Uterus (tissue), 2 donors: ENCODE measurements around the gene SEC22A.

Experiments used
- POLR2A ChIP-seq, 2 donors: fragments of 450-650 bp; IDR thresholded peaks; one replicate each; pipeline ENCODE4 v1.6.1; 2016; ENCODE audit warnings: antibody characterized with exemption in 2 of 2, mild to moderate bottlenecking in 1 of 2, moderate library complexity in 1 of 2
- TF ChIP-seq, protein P1 (sequence below), 4 experiments: fragments of 200-600 bp in 2 of 4; fragments of 450-650 bp in 2 of 4; sonication (generic) in 2 of 4; IDR thresholded peaks; one replicate each; pipeline ENCODE4 v1.5.1; 2016 to 2019; ENCODE audit warnings: antibody characterized with exemption in 4 of 4, mild to moderate bottlenecking in 2 of 4, moderate library complexity in 1 of 4

DNA sequence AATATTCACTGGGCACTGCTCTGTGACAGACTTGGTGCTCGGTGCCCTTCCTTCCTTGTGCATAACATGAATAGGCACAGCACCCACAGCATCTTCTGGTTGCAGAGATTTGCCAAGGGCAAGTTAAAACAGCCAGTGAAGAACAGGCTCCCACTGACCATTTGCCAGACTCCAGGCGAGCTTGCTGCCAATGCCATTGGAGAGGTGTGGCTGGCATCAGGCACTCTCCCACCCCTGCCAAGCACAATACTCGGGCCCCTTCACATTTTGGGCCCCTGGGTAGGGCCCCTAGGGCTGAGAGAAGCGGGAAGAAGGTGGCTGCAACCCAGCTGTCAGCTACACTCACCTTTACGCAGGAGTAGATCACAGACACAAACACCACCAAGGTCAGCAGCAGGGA lies 112.1 kb downstream of the SEC22A start:
- TF ChIP-seq, protein P1, sequence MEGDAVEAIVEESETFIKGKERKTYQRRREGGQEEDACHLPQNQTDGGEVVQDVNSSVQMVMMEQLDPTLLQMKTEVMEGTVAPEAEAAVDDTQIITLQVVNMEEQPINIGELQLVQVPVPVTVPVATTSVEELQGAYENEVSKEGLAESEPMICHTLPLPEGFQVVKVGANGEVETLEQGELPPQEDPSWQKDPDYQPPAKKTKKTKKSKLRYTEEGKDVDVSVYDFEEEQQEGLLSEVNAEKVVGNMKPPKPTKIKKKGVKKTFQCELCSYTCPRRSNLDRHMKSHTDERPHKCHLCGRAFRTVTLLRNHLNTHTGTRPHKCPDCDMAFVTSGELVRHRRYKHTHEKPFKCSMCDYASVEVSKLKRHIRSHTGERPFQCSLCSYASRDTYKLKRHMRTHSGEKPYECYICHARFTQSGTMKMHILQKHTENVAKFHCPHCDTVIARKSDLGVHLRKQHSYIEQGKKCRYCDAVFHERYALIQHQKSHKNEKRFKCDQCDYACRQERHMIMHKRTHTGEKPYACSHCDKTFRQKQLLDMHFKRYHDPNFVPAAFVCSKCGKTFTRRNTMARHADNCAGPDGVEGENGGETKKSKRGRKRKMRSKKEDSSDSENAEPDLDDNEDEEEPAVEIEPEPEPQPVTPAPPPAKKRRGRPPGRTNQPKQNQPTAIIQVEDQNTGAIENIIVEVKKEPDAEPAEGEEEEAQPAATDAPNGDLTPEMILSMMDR (IDR thresholded peaks at IDR 0.05): no peak
- no peak for TF ChIP-seq POLR2A (IDR thresholded peaks at IDR 0.05)
